ENCODE results near the gene PHAF1. TPM values are rescaled to one million over a fixed set of nuclear protein-coding genes. Genes with fewer than 3 reads are reported as not detected.

Gene PHAF1
- polyA plus RNA-seq, 4 donors = 21.1 to 24.2 (median 22.5) TPM

GRCh38 chr16:67174706-67175231, 65.0 kb downstream of the PHAF1 start:
- DNase-seq (ENCODE audit: low read depth in 4 of 4, low spot score in 3 of 4) = no peak

GRCh38 chr16:67176662-67177061, 66.9 kb downstream of the PHAF1 start:
- DNase-seq (ENCODE audit: low read depth in 4 of 4, low spot score in 3 of 4) = no peak

GRCh38 chr16:67177743-67178699, 68.3 kb downstream of the PHAF1 start:
- no peak for DNase-seq (ENCODE audit: low read depth in 4 of 4, low spot score in 3 of 4)

GRCh38 chr16:67179421-67180080, 69.8 kb downstream of the PHAF1 start:
- no peak for DNase-seq (ENCODE audit: low read depth in 4 of 4, low spot score in 3 of 4)

GRCh38 chr16:67180166-67180565, 70.4 kb downstream of the PHAF1 start:
- no peak for DNase-seq (ENCODE audit: low read depth in 4 of 4, low spot score in 3 of 4)

- no peak for DNase-seq (ENCODE audit: low read depth in 4 of 4, low spot score in 3 of 4)
These were observed 71.6 kb downstream of the PHAF1 start for GRCh38 chr16:67181346-67181745.

GRCh38 chr16:67182288-67182687, 72.5 kb downstream of the PHAF1 start:
- DNase-seq (ENCODE audit: low read depth in 4 of 4, low spot score in 3 of 4) = no peak

- no peak for DNase-seq (ENCODE audit: low read depth in 4 of 4, low spot score in 3 of 4)
These were observed 73.5 kb downstream of the PHAF1 start for GRCh38 chr16:67183284-67183626.

- DNase-seq (ENCODE audit: low read depth in 4 of 4, low spot score in 3 of 4) = peak; percentile 91 to 96 (median 92)
These were observed 74.1 kb downstream of the PHAF1 start, which contains the start of gene MATCAP1 for GRCh38 chr16:67183627-67184452. Gene MATCAP1 (minus strand): TSS chr16:67183963. CDS start chr16:67180610, 3,353 bp downstream.

GRCh38 chr16:67184453-67184994, 74.8 kb downstream of the PHAF1 start:
- DNase-seq (ENCODE audit: low read depth in 4 of 4, low spot score in 3 of 4) = no peak

- peak in 3 of 4 donors; percentile 74 to 87 (median 80) for DNase-seq (ENCODE audit: low read depth in 4 of 4, low spot score in 3 of 4)
These were observed 75.4 kb downstream of the PHAF1 start for GRCh38 chr16:67184995-67185650.

GRCh38 chr16:67185651-67186134, 76.0 kb downstream of the PHAF1 start:
- no peak for DNase-seq (ENCODE audit: low read depth in 4 of 4, low spot score in 3 of 4)

GRCh38 chr16:67186550-67186950, 76.8 kb downstream of the PHAF1 start:
- DNase-seq (ENCODE audit: low read depth in 4 of 4, low spot score in 3 of 4) = no peak

- DNase-seq (ENCODE audit: low read depth in 4 of 4, low spot score in 3 of 4) = no peak
These were observed 77.6 kb downstream of the PHAF1 start for GRCh38 chr16:67187175-67187890.

- no peak for DNase-seq (ENCODE audit: low read depth in 4 of 4, low spot score in 3 of 4)
These were observed 78.6 kb downstream of the PHAF1 start for GRCh38 chr16:67188323-67188722.

GRCh38 chr16:67188798-67189197, 79.1 kb downstream of the PHAF1 start:
- DNase-seq (ENCODE audit: low read depth in 4 of 4, low spot score in 3 of 4) = no peak

- DNase-seq (ENCODE audit: low read depth in 4 of 4, low spot score in 3 of 4) = no peak
These were observed 80.3 kb downstream of the PHAF1 start, which contains the start of gene EXOC3L1 for GRCh38 chr16:67190041-67190440. Gene EXOC3L1 (minus strand): TSS chr16:67190136. CDS start chr16:67189676, 460 bp downstream.

- DNase-seq (ENCODE audit: low read depth in 4 of 4, low spot score in 3 of 4) = no peak
These were observed 81.0 kb downstream of the PHAF1 start for GRCh38 chr16:67190448-67191399.

Data from right renal pelvis (tissue), 4 donors.